Measurements from ENCODE around the gene ZNF10. TPM values are rescaled to one million over a fixed set of nuclear protein-coding genes. Genes with fewer than 3 reads are reported as not detected.

The ZNF10 gene
- 5.3 and 5.8 TPM in 2 replicates for total RNA-seq (2014; rRNA removed; shearing (Covaris generic))
- polyA plus RNA-seq (2014; cell fraction: nucleus; rRNA removed), result 9.7 and 38.2 TPM in 2 replicates

GRCh38 chr12:133130038-133130807, at the start of gene ZNF10, which contains the start of gene ZNF891:
Gene ZNF10, plus strand, starts transcription at chr12:133130627. Its CDS starts 13,866 bp downstream, at chr12:133144493.
Gene ZNF891, minus strand, starts transcription at chr12:133130274. Its CDS starts 8,356 bp downstream, at chr12:133121918.
- peak; percentile 97 for DNase-seq (ENCODE audit: extremely low read depth, low read depth)

GRCh38 chr12:133081159-133081780, 49.2 kb upstream of the ZNF10 start:
- DNase-seq (ENCODE audit: extremely low read depth, low read depth), result no peak

GRCh38 chr12:133083345-133083744, 47.1 kb upstream of the ZNF10 start:
- DNase-seq (ENCODE audit: extremely low read depth, low read depth), result no peak

- DNase-seq (ENCODE audit: extremely low read depth, low read depth), result no peak
Measured at GRCh38 chr12:133105620-133106019, 24.8 kb upstream of the ZNF10 start.

- no peak for DNase-seq (ENCODE audit: extremely low read depth, low read depth)
Measured at GRCh38 chr12:133106253-133106652, 24.2 kb upstream of the ZNF10 start.

- DNase-seq (ENCODE audit: extremely low read depth, low read depth), result no peak
Measured at GRCh38 chr12:133107121-133107520, 23.3 kb upstream of the ZNF10 start.

GRCh38 chr12:133108150-133108549, 22.3 kb upstream of the ZNF10 start:
- no peak for DNase-seq (ENCODE audit: extremely low read depth, low read depth)

- DNase-seq (ENCODE audit: extremely low read depth, low read depth), result no peak
Measured at GRCh38 chr12:133120385-133121191, 9.8 kb upstream of the ZNF10 start.

- no peak for DNase-seq (ENCODE audit: extremely low read depth, low read depth)
Measured at GRCh38 chr12:133124674-133125073, 5.8 kb upstream of the ZNF10 start.

GRCh38 chr12:133129368-133130037, 924 bp upstream of the ZNF10 start:
- no peak for DNase-seq (ENCODE audit: extremely low read depth, low read depth)

GRCh38 chr12:133130808-133131128, 341 bp downstream of the ZNF10 start:
- no peak for DNase-seq (ENCODE audit: extremely low read depth, low read depth)

- DNase-seq (ENCODE audit: extremely low read depth, low read depth), result no peak
Measured at GRCh38 chr12:133135747-133136146, 5.3 kb downstream of the ZNF10 start.

GRCh38 chr12:133145981-133146380, 15.6 kb downstream of the ZNF10 start:
- DNase-seq (ENCODE audit: extremely low read depth, low read depth), result no peak

GRCh38 chr12:133156125-133156690, 25.8 kb downstream of the ZNF10 start:
- DNase-seq (ENCODE audit: extremely low read depth, low read depth), result no peak

- no peak for DNase-seq (ENCODE audit: extremely low read depth, low read depth)
Measured at GRCh38 chr12:133165776-133166175, 35.3 kb downstream of the ZNF10 start.

GRCh38 chr12:133172491-133172890, 42.1 kb downstream of the ZNF10 start:
- no peak for DNase-seq (ENCODE audit: extremely low read depth, low read depth)

GRCh38 chr12:133174901-133175300, 44.5 kb downstream of the ZNF10 start:
- DNase-seq (ENCODE audit: extremely low read depth, low read depth), result no peak

GRCh38 chr12:133180669-133181068, 50.2 kb downstream of the ZNF10 start:
- DNase-seq (ENCODE audit: extremely low read depth, low read depth), result no peak

- DNase-seq (ENCODE audit: extremely low read depth, low read depth), result peak; percentile 91
Measured at GRCh38 chr12:133181238-133181959, 51.0 kb downstream of the ZNF10 start, which contains the start of gene ZNF268. Gene ZNF268, plus strand, starts transcription at chr12:133181495. Its CDS starts 503 bp downstream, at chr12:133181998.

- no peak for DNase-seq (ENCODE audit: extremely low read depth, low read depth)
Measured at GRCh38 chr12:133190176-133190575, 59.7 kb downstream of the ZNF10 start.

Measured in NCI-H460 (cell line).